Caco-2 (cell line): ENCODE data around the gene UST. TPM values are rescaled to one million over a fixed set of nuclear protein-coding genes. Genes with fewer than 3 reads are reported as not detected.

Experiments
- BruUV-seq: library from RNA; stranded (reverse); fragments of 400-500 nt; replicated peaks from 2 replicates; lab custom pipeline; 2021; lab: Mats Ljungman, UMichigan
- CTCF ChIA-PET: fragments of 300-600 bp; sonication (Branson Sonifier 250); formaldehyde crosslinking; loops from one replicate; lab custom pipeline; 2022; ENCODE audit warnings: antibody characterized with exemption; lab: Charles Lee
- POLR2A ChIA-PET: fragments of 300-600 bp; sonication (Branson Sonifier 250); formaldehyde crosslinking; loops from one replicate; lab custom pipeline; 2022; ENCODE audit warnings: antibody characterized with exemption; lab: Charles Lee
- DNase-seq, 2 experiments: peaks; one replicate each; pipeline versions ENCODE4 v3.0.0 to v3.0.0-alpha.2; 2020 to 2022
- H3K27me3 ChIP-seq: replicated peaks from 2 replicates; pipeline ENCODE4 v1.6.0; 2011; ENCODE audit warnings: low read length; ENCODE audit not compliant: control insufficient read depth, insufficient read depth
- H3K36me3 ChIP-seq: 2 replicates; pipeline ENCODE4 v1.5.1; 2011; ENCODE audit warnings: low read length; ENCODE audit not compliant: control insufficient read depth, insufficient read depth
- H3K4me1 ChIP-seq: fragments of 250-450 bp; sonication (Bioruptor Pico); 2 replicates; pipeline ENCODE4 v1.5.1; 2020; ENCODE audit warnings: mild to moderate bottlenecking
- H3K4me3 ChIP-seq: 2 replicates; pipeline ENCODE4 v1.5.1; 2011; ENCODE audit warnings: low read depth, mild to moderate bottlenecking, control low read depth, low read length
- H3K9me3 ChIP-seq: fragments of 250-450 bp; sonication (Bioruptor Pico); 2 replicates; pipeline ENCODE4 v1.5.1; 2020; ENCODE audit warnings: mild to moderate bottlenecking, moderate library complexity
- H3K27ac Mint-ChIP-seq: one replicate; pipeline ENCODE4 v1.8.0; 2022; ENCODE audit warnings: mixed read lengths; ENCODE audit not compliant: unreplicated experiment
- H3K27me3 Mint-ChIP-seq: one replicate; pipeline ENCODE4 v1.8.0; 2022; ENCODE audit warnings: mixed read lengths; ENCODE audit not compliant: insufficient read depth, unreplicated experiment
- H3K36me3 Mint-ChIP-seq: one replicate; pipeline ENCODE4 v1.8.0; 2022; ENCODE audit warnings: mild to moderate bottlenecking, mixed read lengths; ENCODE audit not compliant: insufficient read depth, unreplicated experiment
- H3K4me1 Mint-ChIP-seq: one replicate; pipeline ENCODE4 v1.8.0; 2022; ENCODE audit warnings: low read depth, mixed read lengths; ENCODE audit not compliant: unreplicated experiment
- H3K4me3 Mint-ChIP-seq: one replicate; pipeline ENCODE4 v1.8.0; 2022; ENCODE audit warnings: mild to moderate bottlenecking, moderate library complexity, mixed read lengths; ENCODE audit not compliant: unreplicated experiment
- H3K9me3 Mint-ChIP-seq: one replicate; pipeline ENCODE4 v1.8.0; 2022; ENCODE audit warnings: mixed read lengths; ENCODE audit not compliant: unreplicated experiment
- CTCF ChIP-seq, 2 experiments: fragments of 200-600 bp in 1 of 2; IDR thresholded peaks; 1 replicate in 1 of 2; 2 replicates in 1 of 2; pipeline versions ENCODE4 v1.5.1 to v1.8.0; 2011 to 2022; ENCODE audit warnings: antibody characterized with exemption in 1 of 2, control low read depth in 1 of 2, inconsistent platforms in 1 of 2, low read depth in 1 of 2, low read length in 1 of 2, mild to moderate bottlenecking in 1 of 2, moderate library complexity in 1 of 2; ENCODE audit not compliant: insufficient read depth in 1 of 2, severe bottlenecking in 1 of 2, unreplicated experiment in 1 of 2
- intact Hi-C: fragments of 100-400 bp; cut with micrococcal nuclease; formaldehyde crosslinking; loops from one replicate; pipeline ENCODE4 v1.10.0; 2022; ENCODE audit not compliant: unreplicated experiment
- total RNA-seq: library from RNA; stranded (reverse); gene quantifications from 2 replicates; pipeline ENCODE4 v1.2.3, GENCODE V29; 2022

UST gene
- total RNA-seq, 1 experiment from 2014 or later = not detected

- Histone ChIP-seq H3K4me3 (no peak overlapping the region), H3K36me3 (no peaks in the 10 kb centered on the region), H3K4me1 (no peaks in the 10 kb centered on the region), H3K27me3 (no peaks in the 10 kb centered on the region), H3K9me3 (no peaks in the 10 kb centered on the region)
- Mint-ChIP-seq H3K9me3 (no peaks in the 10 kb centered on the region), H3K27me3 (peaks cover 3% of the 10 kb centered on the region), H3K4me3 (no peak overlapping the region), H3K36me3 (no peaks in the 10 kb centered on the region), H3K4me1 (no peaks in the 10 kb centered on the region), H3K27ac (no peak overlapping the region)
- CTCF ChIA-PET = no interaction called here
- peak; percentile 11 to 25 for TF ChIP-seq CTCF (IDR thresholded peaks at IDR 0.05; ENCODE audit: insufficient read depth in 1 of 2, low read depth in 1 of 2, low read length in 1 of 2, severe bottlenecking in 1 of 2, unreplicated experiment in 1 of 2)
- BruUV-seq = no TSS peak
- POLR2A ChIA-PET = no interaction called here
- DNase-seq = no peak
- intact Hi-C loops = no loop called here
These were observed 298.6 kb downstream of the UST start for GRCh38 chr6:149045404-149045803.

- Mint-ChIP-seq H3K36me3 (no peaks in the 10 kb centered on the region), H3K27ac (no peak overlapping the region), H3K4me3 (no peak overlapping the region), H3K9me3 (no peaks in the 10 kb centered on the region), H3K4me1 (no peaks in the 10 kb centered on the region), H3K27me3 (peaks cover 3% of the 10 kb centered on the region)
- Histone ChIP-seq H3K27me3 (no peaks in the 10 kb centered on the region), H3K4me1 (no peaks in the 10 kb centered on the region), H3K4me3 (no peak overlapping the region), H3K36me3 (no peaks in the 10 kb centered on the region), H3K9me3 (no peaks in the 10 kb centered on the region)
- intact Hi-C loops = no loop called here
- no peak for DNase-seq
- POLR2A ChIA-PET = no interaction called here
- BruUV-seq = no TSS peak
- CTCF ChIA-PET = no interaction called here
- no peak for TF ChIP-seq CTCF (IDR thresholded peaks at IDR 0.05; ENCODE audit: insufficient read depth in 1 of 2, low read depth in 1 of 2, low read length in 1 of 2, severe bottlenecking in 1 of 2, unreplicated experiment in 1 of 2)
These were observed 299.5 kb downstream of the UST start for GRCh38 chr6:149046164-149046821.

- no peak overlapping the region for H3K27ac Mint-ChIP-seq
These were observed 300.0 kb downstream of the UST start for GRCh38 chr6:149046822-149047246.

More at GRCh38 chr6:149046822-149047246, 300.0 kb downstream of the UST start:
- ChIA-PET CTCF (no interaction called here), POLR2A (no interaction called here)
- H3K4me3 Mint-ChIP-seq = no peak overlapping the region
- H3K9me3 Mint-ChIP-seq = no peaks in the 10 kb centered on the region
- no peaks in the 10 kb centered on the region for H3K36me3 ChIP-seq
- no TSS peak for BruUV-seq
- H3K36me3 Mint-ChIP-seq = no peaks in the 10 kb centered on the region
- intact Hi-C loops = no loop called here
- no peak for TF ChIP-seq CTCF (IDR thresholded peaks at IDR 0.05; ENCODE audit: insufficient read depth in 1 of 2, low read depth in 1 of 2, low read length in 1 of 2, severe bottlenecking in 1 of 2, unreplicated experiment in 1 of 2)
- H3K9me3 ChIP-seq = no peaks in the 10 kb centered on the region
- no peak overlapping the region for H3K4me3 ChIP-seq
- H3K27me3 Mint-ChIP-seq = peaks cover 3% of the 10 kb centered on the region
- no peak for DNase-seq
- no peaks in the 10 kb centered on the region for H3K27me3 ChIP-seq
- H3K4me1 ChIP-seq = no peaks in the 10 kb centered on the region
- no peaks in the 10 kb centered on the region for H3K4me1 Mint-ChIP-seq
